MM.1S (cell line): Measurements from ENCODE around the gene E2F6.

Source experiments
- CTCF ChIP-seq: fragments of 300-600 bp; sonication (generic); IDR thresholded peaks from 2 replicates; pipeline ENCODE4 v1.5.1; 2016; ENCODE audit warnings: antibody characterized with exemption, low read length, mixed read lengths
- EZH2 ChIP-seq: fragments of 300-600 bp; sonication (generic); optimal IDR thresholded peaks from 2 replicates; pipeline ENCODE3; 2017; ENCODE audit warnings: low read depth, mild to moderate bottlenecking, antibody characterized with exemption, low read length, mixed read lengths

DNA sequence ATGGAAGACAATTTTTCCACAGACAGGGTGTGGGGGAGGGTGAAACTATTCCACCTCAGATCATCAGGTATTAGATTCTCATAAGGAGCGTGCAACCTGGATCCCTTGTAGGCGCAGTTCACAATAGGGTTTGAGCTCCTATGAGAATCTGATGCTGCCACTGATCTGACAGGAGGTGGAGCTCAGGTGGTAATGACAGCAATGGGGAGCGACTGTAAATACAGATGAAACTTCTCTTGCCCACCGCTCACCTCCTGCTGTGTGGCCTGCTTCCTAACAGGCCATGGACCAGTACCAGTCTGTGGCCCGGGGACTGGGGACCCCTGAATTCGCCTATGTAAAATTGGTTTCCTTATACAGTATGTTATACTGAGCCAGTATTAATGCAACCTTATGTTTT, 27.3 kb upstream of the E2F6 start:
- TF ChIP-seq CTCF: no peak
- TF ChIP-seq EZH2: no peak
